Activated gamma-delta T cell treated with Interleukin-2 at 50 U/mL for 16 hours (primary cell): ENCODE results near the gene BLZF1.
"Not testable (repeated sequence)": the region's sequence is repeated elsewhere in the genome, so short reads cannot be mapped to it uniquely, and the experiment has no call there.

Experiments used
- DNase-seq: peaks from one replicate; pipeline ENCODE4 v3.0.0-alpha.2; 2020

Gene BLZF1

GRCh38 chr1:169367686-169368405 is at the start of gene BLZF1, which contains the start of gene NME7:
Gene BLZF1, plus strand, starts transcription at chr1:169368195. Its CDS starts 1,328 bp downstream, at chr1:169369523.
Gene NME7, minus strand, starts transcription at chr1:169367797. Its CDS starts 87 bp downstream, at chr1:169367710.
- peak; percentile 98 for DNase-seq

- no peak for DNase-seq
Measured at GRCh38 chr1:169318536-169319244, 49.3 kb upstream of the BLZF1 start.

GRCh38 chr1:169321539-169321938 is 46.5 kb upstream of the BLZF1 start:
- no peak for DNase-seq

GRCh38 chr1:169322138-169322537 is 45.9 kb upstream of the BLZF1 start:
- no peak for DNase-seq

- no peak for DNase-seq
Measured at GRCh38 chr1:169325117-169325516, 42.9 kb upstream of the BLZF1 start.

- no peak for DNase-seq
Measured at GRCh38 chr1:169326261-169326955, 41.6 kb upstream of the BLZF1 start.

- no peak for DNase-seq
Measured at GRCh38 chr1:169326956-169327268, 41.1 kb upstream of the BLZF1 start.

- DNase-seq: no peak
Measured at GRCh38 chr1:169327875-169328274, 40.1 kb upstream of the BLZF1 start.

GRCh38 chr1:169329383-169329782 is 38.6 kb upstream of the BLZF1 start:
- DNase-seq: no peak

GRCh38 chr1:169330927-169331326 is 37.1 kb upstream of the BLZF1 start:
- DNase-seq: no peak

GRCh38 chr1:169334727-169335126 is 33.3 kb upstream of the BLZF1 start:
- not testable (repeated sequence) for DNase-seq

GRCh38 chr1:169336947-169337715 is 30.9 kb upstream of the BLZF1 start:
- DNase-seq: not testable (repeated sequence)

GRCh38 chr1:169338617-169339016 is 29.4 kb upstream of the BLZF1 start:
- no peak for DNase-seq

- no peak for DNase-seq
Measured at GRCh38 chr1:169339773-169340172, 28.2 kb upstream of the BLZF1 start.

GRCh38 chr1:169340882-169341281 is 27.1 kb upstream of the BLZF1 start:
- no peak for DNase-seq

- DNase-seq: not testable (repeated sequence)
Measured at GRCh38 chr1:169342096-169342495, 25.9 kb upstream of the BLZF1 start.

- no peak for DNase-seq
Measured at GRCh38 chr1:169345511-169345910, 22.5 kb upstream of the BLZF1 start.

GRCh38 chr1:169346036-169346589 is 21.9 kb upstream of the BLZF1 start:
- no peak for DNase-seq

- DNase-seq: no peak
Measured at GRCh38 chr1:169347688-169348382, 20.2 kb upstream of the BLZF1 start.

GRCh38 chr1:169348383-169349036 is 19.5 kb upstream of the BLZF1 start:
- DNase-seq: peak; percentile 36

GRCh38 chr1:169360415-169360814 is 7.6 kb upstream of the BLZF1 start:
- no peak for DNase-seq

GRCh38 chr1:169361281-169361680 is 6.7 kb upstream of the BLZF1 start:
- no peak for DNase-seq
